NOMO-1 treated with DMSO at 0.1 percent for 48 hours (cell line): ENCODE measurements around the gene PITPNM3.
A peak's percentile ranks its signal among the peaks of the same experiment; 100 is the strongest.
"Not testable (repeated sequence)": the region's sequence is repeated elsewhere in the genome, so short reads cannot be mapped to it uniquely, and the experiment has no call there.

Source experiments
- DNase-seq: peaks from one replicate; lab custom pipeline; 2025; ENCODE audit not compliant: unreplicated experiment; lab: John Stamatoyannopoulos, UW

PITPNM3 gene

DNA sequence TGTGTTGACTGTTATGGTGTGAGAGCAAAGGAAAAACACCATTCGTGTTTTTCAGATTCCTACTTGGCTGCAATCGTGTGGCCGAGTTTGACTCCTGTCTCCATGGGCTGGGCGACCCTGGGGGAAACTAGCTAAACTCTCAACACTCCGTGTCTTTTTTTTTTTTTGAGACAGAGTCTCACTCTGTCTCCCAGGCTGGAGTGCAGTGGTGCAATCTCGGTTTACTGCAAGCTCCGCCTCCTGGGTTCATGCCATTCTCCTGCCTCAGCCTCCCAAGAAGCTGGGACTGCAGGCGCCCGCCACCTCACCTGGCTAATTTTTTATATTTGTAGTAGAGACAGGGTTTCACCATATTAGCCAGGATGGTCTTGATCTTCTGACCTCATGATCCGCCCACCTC lies 73.6 kb downstream of the PITPNM3 start:
- DNase-seq, result not testable (repeated sequence)

DNA sequence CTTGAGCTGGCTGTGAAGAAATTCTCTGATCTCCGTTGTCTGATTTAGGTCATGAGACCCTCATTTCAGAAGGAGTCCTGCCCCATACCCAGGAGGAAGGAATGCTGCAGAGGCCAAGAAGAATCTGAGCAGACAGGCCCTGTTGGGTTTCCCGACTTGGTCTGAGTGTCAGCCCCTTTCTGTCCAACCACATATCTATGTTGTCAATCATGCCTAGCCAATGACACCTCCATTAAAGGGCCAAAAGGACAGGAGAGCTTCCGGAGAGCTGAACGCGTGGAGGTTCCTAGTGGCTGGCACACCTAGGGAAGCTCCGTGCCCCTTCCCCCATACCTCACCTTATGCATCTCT lies 74.3 kb downstream of the PITPNM3 start:
- no peak for DNase-seq

DNA sequence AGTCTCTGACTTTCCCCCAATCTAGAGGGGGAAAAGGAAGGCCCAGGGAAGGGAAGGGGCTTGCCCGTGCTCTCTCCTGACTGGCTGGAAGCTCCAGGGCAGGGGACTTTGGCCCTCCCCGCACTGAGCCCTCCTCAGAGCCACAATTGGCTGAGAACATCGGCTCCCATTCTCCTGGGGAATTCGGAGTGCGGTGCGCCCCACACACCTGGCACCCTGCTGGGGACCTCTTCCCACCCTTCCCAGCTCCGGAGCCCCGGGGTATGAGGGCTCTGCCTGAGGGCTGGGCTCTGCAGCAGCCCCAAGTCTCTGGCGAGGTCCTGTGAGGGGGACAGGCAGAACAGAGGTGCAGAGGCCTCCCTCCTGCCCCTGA lies 76.1 kb downstream of the PITPNM3 start:
- no peak for DNase-seq

DNA sequence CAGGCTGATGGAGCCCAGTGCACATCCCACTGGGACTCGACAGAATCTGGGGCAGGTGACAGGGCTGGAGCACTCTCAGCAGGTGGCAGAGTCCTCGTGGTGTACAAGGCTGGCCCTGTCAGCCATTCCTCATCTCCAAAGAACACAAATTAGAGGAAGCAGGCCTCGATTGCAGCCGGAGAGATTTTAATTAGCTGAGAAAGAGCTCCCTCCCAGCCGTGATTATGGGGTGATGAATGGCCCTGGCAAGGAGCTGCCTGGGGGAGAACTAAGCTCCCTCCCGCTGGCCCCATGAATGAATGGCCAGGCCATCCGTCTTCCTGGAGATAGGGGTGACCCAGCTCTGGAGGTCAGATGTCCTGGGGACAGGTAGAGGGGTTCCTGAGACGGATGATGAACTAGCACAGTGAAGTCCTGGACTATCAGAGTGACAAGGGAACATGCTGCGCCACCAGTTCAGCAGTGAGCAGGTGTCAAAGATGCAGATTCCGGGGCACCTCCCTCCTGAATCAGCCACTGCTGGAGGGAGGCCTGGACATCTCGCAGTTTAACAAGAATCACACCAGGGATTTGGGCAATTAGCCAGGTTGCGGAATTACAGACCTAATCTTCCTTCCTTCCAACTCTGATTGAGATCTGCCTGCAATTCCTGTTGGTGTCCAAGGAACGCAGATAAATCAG lies 76.6 kb downstream of the PITPNM3 start:
- no peak for DNase-seq

DNA sequence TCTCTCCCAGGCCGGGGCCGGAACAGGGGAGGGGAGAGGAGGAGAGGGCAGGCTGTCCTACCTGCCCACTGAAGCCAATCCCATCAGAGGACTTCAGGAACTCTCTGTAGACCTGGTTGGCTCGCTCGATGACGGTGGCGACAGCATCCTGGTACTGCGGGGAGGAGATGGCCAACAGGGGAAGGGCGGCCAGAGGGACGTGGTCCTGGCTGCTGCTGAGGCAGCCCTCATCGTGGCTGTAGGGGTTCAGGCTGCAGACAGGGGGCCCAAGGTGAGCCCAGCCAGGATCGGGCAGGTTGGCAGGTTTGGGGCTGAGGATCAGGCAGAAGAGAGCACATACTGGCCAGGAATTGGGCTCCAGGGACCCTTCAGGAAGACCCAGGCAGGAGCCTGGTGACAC lies 77.9 kb downstream of the PITPNM3 start:
- no peak for DNase-seq

DNA sequence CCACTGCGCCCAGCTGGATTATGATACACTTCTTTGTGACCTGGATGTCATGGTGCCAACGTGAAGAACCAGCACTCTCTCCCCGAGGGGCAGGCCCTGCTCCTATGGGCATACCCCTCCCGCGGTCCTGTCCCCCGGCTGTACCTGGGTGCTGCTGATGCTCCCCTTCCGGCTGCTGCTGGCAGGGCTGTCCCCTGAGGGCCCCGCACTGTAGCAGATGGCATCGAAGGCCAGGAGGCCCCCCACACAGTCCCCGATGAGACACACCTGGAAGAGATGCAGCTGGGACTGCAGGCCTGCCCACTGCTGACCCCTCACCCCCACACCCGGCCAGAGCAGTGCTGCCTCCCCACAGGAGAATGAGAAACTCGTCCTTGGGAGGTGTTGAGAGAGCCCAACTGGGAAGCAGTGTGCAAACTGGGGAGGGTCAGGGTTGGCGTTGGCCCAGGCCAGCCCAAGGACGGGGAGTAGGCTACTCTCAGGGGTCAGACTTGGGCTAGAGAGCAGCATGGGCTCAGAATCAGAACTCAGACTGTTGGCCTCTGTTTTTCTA lies 78.4 kb downstream of the PITPNM3 start:
- no peak for DNase-seq

DNA sequence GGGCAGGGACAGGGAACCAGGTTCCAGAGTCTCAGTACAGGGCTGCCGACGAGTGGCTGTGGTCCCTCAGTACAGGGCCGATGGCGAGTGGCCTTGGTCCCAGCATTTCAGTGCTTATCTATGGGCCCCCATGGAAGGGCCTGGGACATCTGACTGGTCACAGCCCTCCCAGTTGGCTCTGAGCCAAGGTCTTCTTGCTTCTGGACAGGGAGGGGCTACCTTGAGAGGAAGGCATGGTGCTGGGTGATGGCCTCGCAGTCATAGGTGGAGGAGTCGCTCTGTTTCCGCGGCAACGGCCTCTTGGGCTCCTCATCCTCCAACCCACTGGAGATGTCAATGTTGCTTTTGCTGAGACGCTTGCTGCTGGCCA lies 79.6 kb downstream of the PITPNM3 start:
- DNase-seq, result no peak

DNA sequence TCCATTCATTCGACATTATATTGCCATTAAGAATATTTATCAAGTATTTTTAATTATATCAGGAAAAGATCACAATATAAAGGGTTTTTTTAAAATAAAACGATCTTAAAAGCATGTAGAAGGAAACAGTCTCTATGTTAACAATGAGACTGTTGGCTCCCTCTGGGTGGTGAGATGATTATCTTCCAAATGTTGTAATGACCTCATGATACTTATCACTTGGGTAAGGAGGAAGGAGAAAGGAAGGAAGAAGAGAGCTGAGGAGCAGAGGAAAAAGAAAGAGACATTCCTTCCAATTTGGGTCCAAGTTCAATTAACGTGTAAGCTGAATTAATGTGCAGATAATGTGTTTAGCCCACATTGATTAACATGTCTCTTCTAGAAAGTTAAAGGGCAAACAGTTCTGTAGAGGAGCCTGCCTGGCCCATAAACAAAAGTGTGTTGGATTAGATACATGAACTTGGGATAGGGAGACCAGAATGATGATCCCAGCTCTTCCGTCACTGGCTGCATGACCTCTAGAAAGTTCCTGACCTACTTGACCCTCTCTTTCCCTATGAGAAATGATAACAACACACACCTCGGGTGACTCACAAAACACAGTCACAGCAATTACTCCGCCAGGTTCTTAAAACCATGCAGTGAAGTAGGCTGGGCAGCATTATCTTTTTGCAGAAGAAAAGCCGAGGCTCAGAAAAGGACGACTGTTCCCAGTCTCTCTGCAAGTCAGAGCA lies 80.1 kb downstream of the PITPNM3 start:
- no peak for DNase-seq

DNA sequence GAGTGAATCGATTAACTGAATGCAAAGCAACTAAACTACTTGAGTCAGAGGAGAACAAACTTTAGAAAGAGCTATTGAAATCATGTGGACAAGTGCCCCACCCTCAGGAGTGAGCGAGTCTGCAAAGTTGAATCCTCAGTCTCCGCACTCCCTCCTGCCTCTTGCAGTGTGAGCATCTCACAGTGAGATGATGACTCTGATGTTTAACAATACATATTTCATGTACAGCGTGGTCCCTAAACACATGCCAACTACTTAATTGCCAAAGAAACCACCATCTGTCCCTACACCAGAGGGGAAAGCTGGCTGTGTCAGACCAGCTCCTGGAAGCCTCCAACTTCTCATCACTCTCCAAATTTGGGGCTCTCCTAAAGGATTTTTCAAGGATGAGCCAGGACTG lies 80.9 kb downstream of the PITPNM3 start:
- DNase-seq, result no peak

DNA sequence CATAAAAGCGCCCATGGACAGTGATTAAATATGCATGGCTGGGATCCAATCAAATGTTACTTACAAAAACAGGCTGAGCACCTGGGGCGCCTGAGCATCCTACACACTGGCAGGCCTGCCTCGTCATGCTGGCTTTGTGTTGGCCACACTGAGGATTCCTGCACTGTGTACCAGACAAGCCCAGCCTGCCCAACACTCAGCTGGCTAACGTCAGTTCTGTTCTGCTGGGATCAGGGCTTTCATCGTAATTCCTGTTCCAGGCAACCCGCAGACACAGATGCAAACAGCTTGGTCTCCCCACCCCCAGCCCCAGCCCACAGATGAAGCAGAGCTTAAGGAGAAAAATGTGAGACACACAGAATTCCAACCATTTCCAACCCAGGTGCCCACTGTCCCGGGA lies 81.4 kb downstream of the PITPNM3 start:
- DNase-seq, result no peak

DNA sequence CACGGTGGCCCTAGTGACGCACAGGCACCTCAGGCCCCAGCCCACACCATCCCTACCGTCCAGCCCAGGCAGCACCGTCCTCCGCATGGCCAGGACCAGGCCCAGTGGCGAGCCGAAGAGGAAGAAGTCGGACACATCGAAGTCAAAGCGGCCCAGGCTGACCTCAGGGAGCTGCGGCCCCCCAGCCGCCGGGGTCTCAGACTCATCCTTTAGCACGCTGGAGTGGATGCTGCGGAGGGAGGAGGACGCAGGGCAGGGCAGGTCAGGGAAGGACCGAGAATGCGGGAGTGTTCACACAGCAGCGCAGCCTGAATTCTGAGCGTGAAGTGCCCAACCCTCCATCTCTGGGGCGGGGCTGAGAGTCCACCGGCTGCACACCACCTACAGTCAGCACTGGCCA lies 82.0 kb downstream of the PITPNM3 start:
- DNase-seq, result no peak

DNA sequence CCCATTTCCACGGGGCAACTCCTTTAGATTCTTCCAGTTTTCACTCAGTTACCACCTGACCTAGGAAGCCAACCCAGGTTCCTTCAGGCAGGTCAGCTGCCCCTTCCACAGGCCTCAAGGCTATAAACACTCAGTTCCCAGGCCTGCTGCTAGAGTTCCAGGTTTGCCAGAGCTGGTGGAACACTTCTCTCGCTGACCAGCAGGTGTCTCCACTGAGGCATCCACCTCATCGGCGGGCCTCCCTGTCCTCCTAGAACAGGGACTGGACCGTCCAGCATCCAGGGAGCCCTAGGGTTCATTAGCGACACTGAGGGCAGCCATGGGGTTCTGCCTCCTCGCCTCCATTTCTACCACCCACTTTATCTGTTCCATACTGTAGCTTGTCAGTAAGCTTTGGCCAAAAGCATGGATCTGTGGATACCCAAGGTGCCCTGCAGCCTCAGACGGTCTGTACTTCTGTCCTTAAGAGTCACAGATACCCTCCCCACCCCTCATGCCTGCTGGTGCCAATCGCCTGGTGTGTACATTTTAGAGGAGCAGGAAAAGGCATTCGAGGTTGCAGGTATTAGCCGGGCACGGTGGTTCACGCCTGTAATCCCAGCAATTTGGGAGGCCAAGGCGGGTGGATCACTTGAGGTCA lies 83.1 kb downstream of the PITPNM3 start:
- DNase-seq, result peak; percentile 36

DNA sequence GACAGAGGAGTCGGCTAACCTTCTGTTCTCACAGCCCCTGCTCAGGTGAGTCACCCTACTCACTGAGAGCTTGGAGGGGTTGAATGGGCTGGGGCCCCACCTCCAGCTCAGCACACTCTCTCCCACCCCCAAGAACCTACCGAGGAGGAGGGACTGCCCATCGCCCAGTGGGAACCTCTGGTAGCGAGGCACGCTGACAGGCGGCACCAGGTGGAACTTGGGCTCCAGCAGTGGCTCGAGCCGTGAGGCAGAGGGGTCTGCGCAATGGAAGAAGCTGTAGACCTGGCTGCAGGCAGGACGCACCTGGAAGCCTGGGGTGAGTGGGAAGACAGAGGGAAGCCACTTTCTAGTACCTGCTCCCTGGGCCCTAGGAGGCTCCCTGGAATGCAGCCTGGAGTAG lies 83.8 kb downstream of the PITPNM3 start:
- no peak for DNase-seq

DNA sequence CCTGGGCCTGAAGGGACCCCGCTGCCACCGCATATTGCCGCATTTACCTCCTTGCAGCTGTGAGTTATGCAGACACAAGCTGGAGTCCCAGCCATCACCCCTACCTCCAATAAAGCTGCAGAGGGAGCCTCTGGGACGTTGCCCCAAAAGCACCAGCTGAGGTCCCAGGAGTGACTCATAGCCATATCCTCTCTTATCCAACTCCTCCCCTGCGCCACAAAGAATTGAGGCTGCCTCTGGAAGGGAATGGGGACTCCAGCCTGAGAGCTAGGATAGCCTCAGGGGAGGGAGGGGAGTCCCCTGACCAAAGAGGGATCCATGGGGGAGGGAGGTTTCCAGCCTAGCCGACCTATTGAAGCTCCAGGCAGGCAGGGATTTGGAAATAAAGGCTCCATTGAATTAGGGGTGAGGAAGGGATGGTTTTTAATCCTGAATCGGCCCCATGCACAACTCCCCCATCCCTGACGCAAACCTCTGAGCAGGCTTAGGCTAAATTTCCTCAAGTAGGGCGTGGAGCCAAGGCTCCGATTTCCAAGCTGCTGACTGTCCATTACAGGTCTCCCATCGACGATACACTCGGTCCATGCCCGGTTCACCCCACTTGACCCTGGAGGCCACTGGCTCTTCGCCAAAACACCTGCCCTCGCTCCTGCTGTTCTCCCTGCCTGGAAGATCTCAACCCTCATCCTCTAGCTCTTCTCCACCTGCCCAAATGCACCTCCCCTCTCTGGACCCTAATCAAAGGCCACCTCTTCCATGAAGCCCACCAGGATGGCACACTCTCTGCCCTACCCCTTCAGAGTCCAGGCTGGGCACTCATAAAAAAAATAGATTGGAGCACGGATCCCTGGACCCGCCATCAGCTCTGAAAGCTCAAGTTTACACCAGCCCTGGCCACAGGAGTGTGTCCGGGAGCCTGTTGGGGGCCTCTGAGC lies 84.6 kb downstream of the PITPNM3 start:
- DNase-seq, result no peak

DNA sequence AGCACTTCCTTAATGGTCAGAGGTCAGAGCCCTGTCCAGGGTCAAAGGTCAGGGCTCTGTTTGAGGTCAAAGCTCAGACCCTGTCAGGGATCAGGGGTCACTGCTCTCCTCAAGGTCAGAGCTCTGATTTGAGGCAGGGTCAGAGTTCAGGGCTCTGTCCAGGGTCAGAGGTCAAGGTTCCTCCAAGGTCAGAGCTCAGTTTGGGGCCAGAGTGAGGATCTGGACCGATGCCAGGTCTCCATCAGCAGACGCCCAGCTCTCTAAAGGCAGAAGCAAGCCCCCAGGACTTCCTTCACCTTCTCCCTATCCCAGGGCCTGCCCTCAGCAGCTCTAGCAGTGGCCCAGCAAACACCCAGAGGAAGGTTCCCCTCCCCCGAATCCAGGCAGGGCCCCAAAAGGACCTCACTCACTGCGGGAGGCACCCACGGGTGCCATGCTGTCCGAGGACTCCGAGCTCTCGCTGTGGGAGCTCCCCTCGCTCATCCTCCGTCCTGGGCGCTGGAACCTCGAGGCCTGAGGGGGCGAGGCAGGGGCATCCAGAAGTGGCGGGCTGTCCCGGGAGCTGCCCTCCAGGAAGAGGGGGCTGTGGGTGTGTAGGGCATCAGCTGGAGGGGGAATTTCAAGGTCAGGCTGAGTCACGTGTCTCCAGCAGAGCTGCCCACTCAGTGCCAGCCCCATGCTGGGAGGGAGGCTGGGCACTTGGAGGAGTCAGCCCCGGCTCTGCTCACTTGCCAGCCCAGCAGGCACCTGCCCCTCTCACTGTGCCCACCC lies 85.4 kb downstream of the PITPNM3 start:
- no peak for DNase-seq

DNA sequence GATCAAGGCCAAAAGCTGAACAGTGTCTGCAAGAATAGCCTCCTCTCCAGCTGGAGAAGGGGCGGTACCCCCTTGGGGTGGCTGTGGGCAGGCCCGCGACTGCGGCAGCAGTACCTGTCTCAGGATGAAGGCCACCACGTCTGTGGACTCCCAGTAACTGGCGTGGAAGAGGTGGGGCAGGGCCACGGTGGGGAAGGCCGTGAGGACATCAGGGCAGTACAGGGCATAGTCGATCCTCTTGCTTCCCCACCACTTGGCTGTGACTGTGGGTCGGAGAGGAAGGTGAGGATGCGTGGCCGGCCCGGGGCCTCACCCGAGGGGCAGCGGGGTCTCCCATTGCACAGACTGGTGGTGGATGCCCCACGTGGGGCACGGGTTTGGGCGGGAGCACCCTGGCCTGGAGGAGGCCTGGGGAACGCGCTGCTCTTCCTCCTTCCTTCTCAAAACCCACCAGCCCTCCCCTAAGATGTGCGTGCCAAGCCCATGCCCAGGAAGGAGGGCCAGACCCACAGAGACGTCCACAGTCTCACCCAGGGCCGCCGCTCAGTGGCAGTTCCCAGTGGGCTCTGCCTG lies 86.1 kb downstream of the PITPNM3 start:
- no peak for DNase-seq

DNA sequence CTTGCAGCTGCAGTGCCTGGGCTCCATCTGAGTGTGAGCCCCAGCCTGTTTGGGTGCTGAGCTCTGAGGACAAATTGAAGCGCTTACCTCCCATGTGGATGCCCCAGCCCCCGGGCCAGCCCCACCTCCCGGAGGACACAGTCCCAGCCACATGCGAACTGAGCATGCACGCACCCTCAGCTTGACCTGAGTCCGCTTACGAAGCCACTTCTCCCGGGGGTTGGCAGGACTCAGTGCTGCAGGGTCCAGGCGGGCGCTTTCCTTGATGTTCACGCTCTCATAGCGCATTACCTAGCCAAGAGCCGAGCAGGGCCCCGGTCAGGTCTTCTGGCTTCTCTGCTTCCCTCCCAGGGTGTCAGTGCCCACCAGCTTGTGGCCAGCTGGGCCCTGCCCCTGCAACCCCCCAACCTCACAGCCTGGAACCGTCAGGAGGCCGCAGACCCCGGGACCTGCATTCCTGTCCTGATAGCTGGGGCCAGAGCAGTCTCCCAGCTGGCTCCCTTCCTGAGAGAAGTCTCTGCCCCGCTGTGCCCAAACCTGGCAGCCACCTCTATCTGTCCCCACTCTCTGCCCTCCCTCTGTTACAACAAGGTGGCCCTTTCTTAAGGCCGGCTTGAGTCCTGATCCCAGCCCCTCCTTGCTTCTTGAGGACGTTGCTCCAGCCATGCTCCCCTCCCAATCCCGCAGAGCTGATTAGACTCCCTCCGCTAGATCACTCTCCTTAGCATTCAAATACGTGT lies 88.1 kb downstream of the PITPNM3 start:
- DNase-seq, result no peak

DNA sequence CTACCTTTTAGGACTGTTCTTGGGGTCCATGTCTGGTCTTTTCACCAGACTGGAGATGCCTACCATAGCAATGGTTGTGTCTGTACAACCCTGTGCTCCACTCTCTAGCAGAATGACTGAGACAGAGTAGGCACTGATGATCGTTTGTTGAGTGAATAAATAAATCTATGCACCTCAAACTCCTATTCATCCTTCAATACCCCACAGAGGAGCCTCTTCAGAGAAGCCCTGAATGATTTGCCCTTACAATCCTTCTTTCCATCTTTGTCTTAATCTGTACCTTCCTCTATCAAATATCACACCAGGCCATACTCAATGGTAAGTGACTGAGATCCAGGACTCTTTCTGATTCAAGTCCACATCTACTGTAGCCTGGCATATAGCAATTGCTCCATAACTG lies 88.8 kb downstream of the PITPNM3 start:
- no peak for DNase-seq

DNA sequence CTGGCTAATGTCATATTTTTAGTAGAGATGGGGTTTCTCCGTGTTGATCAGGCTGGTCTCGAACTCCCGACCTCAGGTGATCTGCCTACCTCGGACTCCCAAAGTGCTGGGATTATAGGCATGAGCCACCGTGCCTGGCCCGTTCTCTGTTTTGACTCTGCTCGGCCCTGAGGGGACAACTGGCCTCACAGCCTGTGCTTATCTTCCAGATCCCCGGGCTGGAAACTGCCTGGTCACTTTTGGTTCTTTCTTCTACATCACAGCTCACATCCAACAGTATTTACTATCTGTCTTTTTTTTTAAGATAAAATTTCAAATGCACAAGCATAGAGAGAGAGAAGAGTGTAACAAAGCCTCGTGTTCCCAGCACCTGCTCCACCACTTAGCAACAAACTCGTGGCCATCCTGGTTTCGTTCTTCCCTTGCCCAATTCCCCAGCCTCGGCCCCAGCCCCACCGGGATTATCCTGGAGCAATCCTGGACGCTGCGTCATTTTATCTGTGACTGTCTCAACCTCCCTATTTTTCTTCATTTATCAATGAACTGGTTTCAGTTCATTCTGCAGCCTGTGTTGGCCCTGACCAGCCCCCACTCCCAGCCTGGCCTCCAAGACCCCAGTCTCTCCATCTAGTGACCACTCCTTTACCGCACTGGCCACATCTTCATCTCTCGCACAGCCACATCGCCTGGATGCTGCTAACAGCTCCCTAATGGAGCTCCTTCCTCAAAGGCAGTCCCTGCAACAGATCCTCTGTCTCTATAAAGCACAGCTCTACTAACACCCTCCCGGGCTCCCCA lies 91.0 kb downstream of the PITPNM3 start:
- no peak for DNase-seq
